ENCODE measurements around the gene PTPRR. TPM values are rescaled to one million over a fixed set of nuclear protein-coding genes. Genes with fewer than 3 reads are reported as not detected.

Gene PTPRR
- total RNA-seq, 1 donor from 2014 or later: not detected

- no peak overlapping the region for H3K27ac Mint-ChIP-seq (ENCODE audit: unreplicated experiment)
- H3K9me3 Mint-ChIP-seq (ENCODE audit: low read depth): peaks cover 2% of the 10 kb centered on the region
These were observed 91.5 kb downstream of the PTPRR start for GRCh38 chr12:70829070-70829469.

GRCh38 chr12:70828351-70828750 is 92.2 kb downstream of the PTPRR start:
- Mint-ChIP-seq H3K4me3 (ENCODE audit: unreplicated experiment) (no peak overlapping the region), H3K9me3 (ENCODE audit: low read depth) (peaks cover 2% of the 10 kb centered on the region), H3K36me3 (ENCODE audit: low read depth) (no peaks in the 10 kb centered on the region), H3K27me3 (ENCODE audit: low read depth) (peaks cover 4% of the 10 kb centered on the region), H3K27ac (ENCODE audit: unreplicated experiment) (peak overlapping the region; percentile 3), H3K4me1 (ENCODE audit: low read depth) (peaks cover 17% of the 10 kb centered on the region)
- TF ChIP-seq CTCF (IDR thresholded peaks at IDR 0.05): no peak
- no peak for DNase-seq (ENCODE audit: low spot score)

More at GRCh38 chr12:70829070-70829469, 91.5 kb downstream of the PTPRR start:
- TF ChIP-seq CTCF (IDR thresholded peaks at IDR 0.05): no peak
- peaks cover 17% of the 10 kb centered on the region for H3K4me1 Mint-ChIP-seq (ENCODE audit: low read depth)
- no peaks in the 10 kb centered on the region for H3K36me3 Mint-ChIP-seq (ENCODE audit: low read depth)
- no peak for DNase-seq (ENCODE audit: low spot score)
- no peak overlapping the region for H3K4me3 Mint-ChIP-seq (ENCODE audit: unreplicated experiment)
- H3K27me3 Mint-ChIP-seq (ENCODE audit: low read depth): peaks cover 4% of the 10 kb centered on the region

- no peaks in the 10 kb centered on the region for H3K36me3 Mint-ChIP-seq (ENCODE audit: low read depth)
- TF ChIP-seq CTCF (IDR thresholded peaks at IDR 0.05): no peak
- no peak overlapping the region for H3K27ac Mint-ChIP-seq (ENCODE audit: unreplicated experiment)
- no peaks in the 10 kb centered on the region for H3K27me3 Mint-ChIP-seq (ENCODE audit: low read depth)
- peaks cover 2% of the 10 kb centered on the region for H3K9me3 Mint-ChIP-seq (ENCODE audit: low read depth)
- H3K4me3 Mint-ChIP-seq (ENCODE audit: unreplicated experiment): no peak overlapping the region
- DNase-seq (ENCODE audit: low spot score): no peak
- H3K4me1 Mint-ChIP-seq (ENCODE audit: low read depth): peaks cover 11% of the 10 kb centered on the region
These were observed 94.4 kb downstream of the PTPRR start for GRCh38 chr12:70826156-70826555.

- peaks cover under 1% of the 10 kb centered on the region for H3K27me3 Mint-ChIP-seq (ENCODE audit: low read depth)
- no peak for DNase-seq (ENCODE audit: low spot score)
These were observed 96.0 kb downstream of the PTPRR start for GRCh38 chr12:70824511-70824910.

GRCh38 chr12:70823182-70823976 is 97.2 kb downstream of the PTPRR start:
- Mint-ChIP-seq H3K4me1 (ENCODE audit: low read depth) (peaks cover 5% of the 10 kb centered on the region), H3K27ac (ENCODE audit: unreplicated experiment) (no peak overlapping the region), H3K27me3 (ENCODE audit: low read depth) (peaks cover 5% of the 10 kb centered on the region), H3K36me3 (ENCODE audit: low read depth) (peaks cover 2% of the 10 kb centered on the region), H3K4me3 (ENCODE audit: unreplicated experiment) (no peak overlapping the region), H3K9me3 (ENCODE audit: low read depth) (peaks cover 3% of the 10 kb centered on the region)
- TF ChIP-seq CTCF (IDR thresholded peaks at IDR 0.05): peak; percentile 38
- no peak for DNase-seq (ENCODE audit: low spot score)

More at GRCh38 chr12:70824511-70824910, 96.0 kb downstream of the PTPRR start:
- H3K27ac Mint-ChIP-seq (ENCODE audit: unreplicated experiment): no peak overlapping the region
- no peak overlapping the region for H3K4me3 Mint-ChIP-seq (ENCODE audit: unreplicated experiment)
- H3K9me3 Mint-ChIP-seq (ENCODE audit: low read depth): peaks cover 2% of the 10 kb centered on the region
- peaks cover 2% of the 10 kb centered on the region for H3K36me3 Mint-ChIP-seq (ENCODE audit: low read depth)
- no peak for TF ChIP-seq CTCF (IDR thresholded peaks at IDR 0.05)
- peaks cover 11% of the 10 kb centered on the region for H3K4me1 Mint-ChIP-seq (ENCODE audit: low read depth)

Data from chondrocyte (in vitro differentiated cells).